Thoracic aorta (tissue), 2 donors: ENCODE measurements around the gene CES2. TPM values are rescaled to one million over a fixed set of nuclear protein-coding genes. Genes with fewer than 3 reads are reported as not detected.

Experiments
- ATAC-seq: fragments of 150-250 bp; one replicate; pipeline ENCODE4 v1.8.0; 2017; ENCODE audit warnings: low read depth; ENCODE audit not compliant: insufficient number of reproducible peaks, low FRiP score
- DNase-seq: peaks from one replicate; pipeline ENCODE4 v3.0.0-alpha.2; 2020; ENCODE audit warnings: low spot score
- H3K27ac ChIP-seq, 2 donors: fragments of 200-600 bp; sonication (generic); 1 replicate in 1 of 2; 2 replicates in 1 of 2; pipeline ENCODE4 v1.5.1; 2016; ENCODE audit warnings: mild to moderate bottlenecking in 2 of 2, moderate library complexity in 2 of 2
- H3K27me3 ChIP-seq: fragments of 200-600 bp; sonication (generic); replicated peaks from 2 replicates; pipeline ENCODE4 v1.6.0; 2016; ENCODE audit warnings: mild to moderate bottlenecking; ENCODE audit not compliant: insufficient read depth
- H3K36me3 ChIP-seq: fragments of 200-600 bp; sonication (generic); one replicate; pipeline ENCODE4 v1.5.1; 2016
- H3K4me1 ChIP-seq, 2 donors: fragments of 200-600 bp; sonication (generic); 1 replicate in 1 of 2; 2 replicates in 1 of 2; pipeline versions ENCODE4 v1.5.1 to v1.6.0; 2016; ENCODE audit warnings: low read depth in 2 of 2, mild to moderate bottlenecking in 1 of 2; ENCODE audit not compliant: control insufficient read depth in 1 of 2
- H3K4me3 ChIP-seq: fragments of 200-600 bp; sonication (generic); 2 replicates; pipeline ENCODE4 v1.5.1; 2016; ENCODE audit warnings: mild to moderate bottlenecking
- H3K9me3 ChIP-seq: fragments of 200-600 bp; sonication (generic); 2 replicates; pipeline ENCODE4 v1.5.1; 2016
- CTCF ChIP-seq: fragments of 200-600 bp; sonication (generic); IDR thresholded peaks from one replicate; pipeline ENCODE4 v1.5.1; 2019; ENCODE audit warnings: antibody characterized with exemption
- total RNA-seq, 2 donors: library from RNA; depleted of rRNA; stranded (reverse); fragments of >200 nt; gene quantifications; one replicate each; pipeline versions ENCODE4 v1.1.0 to v1.2.3, GENCODE V29; 2016

CES2 gene
- total RNA-seq, 2 donors from 2014 or later = 29.8 to 92.7 TPM

- no peak for TF ChIP-seq CTCF
- Histone ChIP-seq H3K9me3 (no peaks in the 10 kb centered on the region), H3K4me3 (no peak overlapping the region), H3K27ac (no peak overlapping the region), H3K27me3 (no peaks in the 10 kb centered on the region), H3K4me1 (peaks cover 30 to 54% of the 10 kb centered on the region in 2 donors), H3K36me3 (no peaks in the 10 kb centered on the region)
- no peak for ATAC-seq
- DNase-seq = no peak
Measured at GRCh38 chr16:66906916-66907836, 28.1 kb upstream of the CES2 start.

- no peak for DNase-seq
Measured at GRCh38 chr16:66908116-66908515, 27.2 kb upstream of the CES2 start.

GRCh38 chr16:66908762-66909559, 26.4 kb upstream of the CES2 start:
- DNase-seq (no peak), ATAC-seq (no peak)
- Histone ChIP-seq H3K4me1 (peaks cover 19 to 36% of the 10 kb centered on the region in 2 donors), H3K36me3 (no peaks in the 10 kb centered on the region), H3K27me3 (no peaks in the 10 kb centered on the region), H3K9me3 (no peaks in the 10 kb centered on the region), H3K4me3 (no peak overlapping the region), H3K27ac (no peak overlapping the region)
- no peak for TF ChIP-seq CTCF

More at GRCh38 chr16:66908116-66908515, 27.2 kb upstream of the CES2 start:
- no peak for TF ChIP-seq CTCF
- Histone ChIP-seq H3K36me3 (no peaks in the 10 kb centered on the region), H3K27ac (no peak overlapping the region), H3K9me3 (no peaks in the 10 kb centered on the region), H3K27me3 (no peaks in the 10 kb centered on the region), H3K4me3 (no peak overlapping the region), H3K4me1 (peaks cover 26 to 45% of the 10 kb centered on the region in 2 donors)
- ATAC-seq = no peak

GRCh38 chr16:66910175-66910940, 25.0 kb upstream of the CES2 start:
- Histone ChIP-seq H3K27ac (no peak overlapping the region), H3K4me3 (no peak overlapping the region), H3K36me3 (no peaks in the 10 kb centered on the region), H3K4me1 (peaks cover 5 to 22% of the 10 kb centered on the region in 2 donors), H3K27me3 (no peaks in the 10 kb centered on the region), H3K9me3 (no peaks in the 10 kb centered on the region)
- no peak for TF ChIP-seq CTCF
- ATAC-seq (no peak), DNase-seq (no peak)
